SK-N-SH treated with all-trans-retinoic acid at 6 μM for 48 hours (cell line): ENCODE results near the gene VMAC.

ENCODE experiments used
- CREB5 ChIP-seq: fragments of 250-450 bp; sonication (Bioruptor Pico); IDR thresholded peaks from 2 replicates; pipeline ENCODE4 v1.5.1; 2020; ENCODE audit warnings: low read depth, mild to moderate bottlenecking, moderate library complexity
- CSDC2 ChIP-seq: fragments of 250-450 bp; sonication (Bioruptor Pico); IDR thresholded peaks from 2 replicates; pipeline ENCODE4 v1.5.0; 2020; ENCODE audit warnings: mild to moderate bottlenecking, moderate library complexity
- CSRNP3 ChIP-seq: fragments of 250-450 bp; sonication (Bioruptor Pico); IDR thresholded peaks from 2 replicates; pipeline ENCODE4 v1.5.1; 2021; ENCODE audit warnings: mild to moderate bottlenecking, moderate library complexity
- OSR1 ChIP-seq: fragments of 250-450 bp; sonication (Bioruptor Pico); IDR thresholded peaks from 2 replicates; pipeline ENCODE4 v1.8.0; 2022; ENCODE audit warnings: moderate library complexity, mild to moderate bottlenecking, inconsistent platforms
- PATZ1 ChIP-seq: fragments of 250-450 bp; sonication (Bioruptor Pico); IDR thresholded peaks from 2 replicates; pipeline ENCODE4 v1.8.0; 2020; ENCODE audit warnings: mild to moderate bottlenecking, moderate library complexity, borderline replicate concordance
- POU6F1 ChIP-seq: fragments of 250-450 bp; sonication (Bioruptor Pico); IDR thresholded peaks from 2 replicates; pipeline ENCODE4 v1.8.0; 2021; ENCODE audit warnings: low read depth, mild to moderate bottlenecking, moderate library complexity, borderline replicate concordance
- TOX ChIP-seq: fragments of 250-450 bp; sonication (Bioruptor Pico); IDR thresholded peaks from 2 replicates; pipeline ENCODE4 v1.8.0; 2021; ENCODE audit warnings: mild to moderate bottlenecking, moderate library complexity, borderline replicate concordance
- TSHZ2 ChIP-seq: fragments of 250-450 bp; sonication (Bioruptor Pico); IDR thresholded peaks from 2 replicates; pipeline ENCODE4 v1.5.0; 2020; ENCODE audit warnings: mild to moderate bottlenecking, moderate library complexity
- ZFP3 ChIP-seq: fragments of 250-450 bp; sonication (Bioruptor Pico); IDR thresholded peaks from 2 replicates; pipeline ENCODE4 v1.5.0; 2020; ENCODE audit warnings: mild to moderate bottlenecking, moderate library complexity
- ZNF565 ChIP-seq: fragments of 450-650 bp; formaldehyde crosslinking; conservative IDR thresholded peaks from 2 replicates; pipeline ENCODE4 v1.5.0; 2020; ENCODE audit warnings: low read depth, mild to moderate bottlenecking, moderate library complexity
- ZNF8 ChIP-seq: fragments of 450-650 bp; formaldehyde crosslinking; IDR thresholded peaks from 2 replicates; pipeline ENCODE4 v1.5.0; 2020; ENCODE audit warnings: mild to moderate bottlenecking, moderate library complexity

GRCh38 chr19:5947435-5947834 lies 42.8 kb downstream of the VMAC start:
- no peak for TF ChIP-seq ZNF565 (CRISPR knock-in tag)
- no peak for TF ChIP-seq ZNF8 (CRISPR knock-in tag)
- TF ChIP-seq PATZ1 (CRISPR knock-in tag), result no peak
- no peak for TF ChIP-seq TSHZ2
- no peak for TF ChIP-seq ZFP3 (CRISPR knock-in tag)
- no peak for TF ChIP-seq POU6F1 (CRISPR knock-in tag)
- no peak for TF ChIP-seq CSDC2 (CRISPR knock-in tag)
- TF ChIP-seq TOX (CRISPR knock-in tag), result no peak
- no peak for TF ChIP-seq CREB5
- TF ChIP-seq OSR1, result no peak
- no peak for TF ChIP-seq CSRNP3 (CRISPR knock-in tag)
